Tibial artery (tissue), 4 donors: ENCODE data around the gene TRPC4AP.
"Not testable (repeated sequence)": the region's sequence is repeated elsewhere in the genome, so short reads cannot be mapped to it uniquely, and the experiment has no call there.

Source experiments
- DNase-seq, 2 donors: peaks; one replicate each; pipeline ENCODE4 v3.0.0-alpha.2; 2019
- H3K27ac ChIP-seq, 2 donors: fragments of 200-600 bp; sonication (generic) in 1 of 2; 1 replicate in 1 of 2; 2 replicates in 1 of 2; pipeline ENCODE4 v1.5.1; 2018 to 2019; ENCODE audit warnings: mild to moderate bottlenecking in 1 of 2
- H3K27me3 ChIP-seq, 2 donors: fragments of 200-600 bp; sonication (generic) in 1 of 2; one replicate each; pipeline versions ENCODE4 v1.5.1 to v1.6.0; 2016 to 2019
- H3K36me3 ChIP-seq, 3 donors: fragments of 200-600 bp; sonication (generic) in 2 of 3; one replicate each; pipeline ENCODE4 v1.5.1; 2016 to 2019; ENCODE audit warnings: mild to moderate bottlenecking in 2 of 3
- H3K4me1 ChIP-seq, 4 donors: fragments of 200-600 bp; sonication (generic) in 2 of 4; 1 replicate in 3 of 4; 2 replicates in 1 of 4; pipeline ENCODE4 v1.5.1; 2016 to 2019
- H3K4me3 ChIP-seq, 2 donors: fragments of 200-600 bp; sonication (generic) in 1 of 2; 1 replicate in 1 of 2; 2 replicates in 1 of 2; pipeline ENCODE4 v1.5.1; 2018 to 2019; ENCODE audit warnings: mild to moderate bottlenecking in 2 of 2
- H3K9me3 ChIP-seq, 3 donors: fragments of 200-600 bp; sonication (generic) in 1 of 3; one replicate each; pipeline ENCODE4 v1.5.1; 2016 to 2019
- intact Hi-C: fragments of 100-400 bp; cut with DNase I; formaldehyde crosslinking; loops from one replicate; pipeline ENCODE4 v1.15.0; 2023; ENCODE audit warnings: low total_unique reads
- TF ChIP-seq, protein P1 (sequence below), 2 experiments: fragments of 200-600 bp in 1 of 2; fragments of 450-650 bp in 1 of 2; IDR thresholded peaks; one replicate each; pipeline ENCODE4 v1.5.1; 2017 to 2019; ENCODE audit warnings: antibody characterized with exemption in 2 of 2, mild to moderate bottlenecking in 1 of 2, moderate library complexity in 1 of 2

TRPC4AP gene

DNA sequence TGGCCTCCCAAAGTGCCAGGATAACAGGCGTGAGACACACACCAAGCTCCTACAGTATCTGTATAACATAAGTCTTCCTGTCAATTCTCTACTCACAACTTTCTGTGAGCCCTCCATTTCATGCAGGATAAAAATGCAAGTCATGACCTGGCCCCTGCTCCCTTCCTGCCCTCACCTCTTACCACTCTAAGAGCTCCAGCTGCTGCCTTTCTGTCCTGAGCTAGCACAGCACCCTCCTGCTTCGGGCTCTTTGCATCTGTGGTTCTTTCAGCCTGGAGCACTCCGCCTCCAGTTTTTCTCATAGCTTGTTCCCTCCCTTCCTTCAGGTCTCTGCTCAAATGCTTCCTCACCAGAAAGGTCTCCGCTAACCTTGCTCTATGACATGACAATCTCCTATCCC, 23.7 kb upstream of the TRPC4AP start:
- DNase-seq = no peak
- TF ChIP-seq, protein P1, sequence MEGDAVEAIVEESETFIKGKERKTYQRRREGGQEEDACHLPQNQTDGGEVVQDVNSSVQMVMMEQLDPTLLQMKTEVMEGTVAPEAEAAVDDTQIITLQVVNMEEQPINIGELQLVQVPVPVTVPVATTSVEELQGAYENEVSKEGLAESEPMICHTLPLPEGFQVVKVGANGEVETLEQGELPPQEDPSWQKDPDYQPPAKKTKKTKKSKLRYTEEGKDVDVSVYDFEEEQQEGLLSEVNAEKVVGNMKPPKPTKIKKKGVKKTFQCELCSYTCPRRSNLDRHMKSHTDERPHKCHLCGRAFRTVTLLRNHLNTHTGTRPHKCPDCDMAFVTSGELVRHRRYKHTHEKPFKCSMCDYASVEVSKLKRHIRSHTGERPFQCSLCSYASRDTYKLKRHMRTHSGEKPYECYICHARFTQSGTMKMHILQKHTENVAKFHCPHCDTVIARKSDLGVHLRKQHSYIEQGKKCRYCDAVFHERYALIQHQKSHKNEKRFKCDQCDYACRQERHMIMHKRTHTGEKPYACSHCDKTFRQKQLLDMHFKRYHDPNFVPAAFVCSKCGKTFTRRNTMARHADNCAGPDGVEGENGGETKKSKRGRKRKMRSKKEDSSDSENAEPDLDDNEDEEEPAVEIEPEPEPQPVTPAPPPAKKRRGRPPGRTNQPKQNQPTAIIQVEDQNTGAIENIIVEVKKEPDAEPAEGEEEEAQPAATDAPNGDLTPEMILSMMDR (IDR thresholded peaks at IDR 0.05) = no peak
- intact Hi-C loops = no loop called here
- Histone ChIP-seq H3K27ac (peak overlapping the region in 1 of 2 donors; percentile 57), H3K4me1 (peaks cover 0 to 14% (median 0%) of the 10 kb centered on the region in 4 donors), H3K9me3 (no peaks in the 10 kb centered on the region), H3K36me3 (peaks cover 30 to 77% (median 53%) of the 10 kb centered on the region in 3 donors), H3K4me3 (no peak overlapping the region), H3K27me3 (no peaks in the 10 kb centered on the region)

DNA sequence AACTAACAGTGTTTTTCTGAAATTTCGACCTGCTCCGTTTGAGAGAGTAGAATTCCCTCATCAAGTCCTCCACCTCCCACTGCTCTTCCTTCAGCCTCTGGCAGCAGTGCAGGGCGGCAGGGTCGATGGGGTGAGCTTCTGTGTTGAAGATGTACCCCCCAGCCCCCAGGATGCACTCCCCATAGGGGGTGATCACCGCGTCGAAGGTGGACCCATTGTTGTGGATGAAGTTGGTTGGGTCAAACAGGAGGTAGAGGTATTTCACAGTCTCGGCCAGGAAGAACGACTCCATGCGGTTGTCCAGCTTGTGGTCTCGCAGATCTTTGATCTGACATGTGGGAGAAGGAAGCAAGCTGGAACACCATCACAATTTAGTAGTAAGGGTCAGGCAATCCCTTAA, 23.0 kb upstream of the TRPC4AP start:
- no peak for DNase-seq
- Histone ChIP-seq H3K4me1 (peaks cover 0 to 14% (median 0%) of the 10 kb centered on the region in 4 donors), H3K27me3 (no peaks in the 10 kb centered on the region), H3K27ac (peak overlapping the region in 1 of 2 donors; percentile 57), H3K36me3 (peaks cover 26 to 74% (median 47%) of the 10 kb centered on the region in 3 donors), H3K9me3 (no peaks in the 10 kb centered on the region), H3K4me3 (no peak overlapping the region)
- intact Hi-C loops = no loop called here
- TF ChIP-seq, protein P1 (IDR thresholded peaks at IDR 0.05) = no peak

GRCh38 chr20:35112276-35112675, 19.7 kb upstream of the TRPC4AP start:
- H3K27me3 ChIP-seq, H3K4me3 ChIP-seq, H3K27ac ChIP-seq, intact Hi-C loops, DNase-seq, H3K4me1 ChIP-seq, H3K9me3 ChIP-seq: not testable (repeated sequence)
- H3K36me3 ChIP-seq = peaks cover 9 to 61% (median 24%) of the 10 kb centered on the region in 3 donors

DNA sequence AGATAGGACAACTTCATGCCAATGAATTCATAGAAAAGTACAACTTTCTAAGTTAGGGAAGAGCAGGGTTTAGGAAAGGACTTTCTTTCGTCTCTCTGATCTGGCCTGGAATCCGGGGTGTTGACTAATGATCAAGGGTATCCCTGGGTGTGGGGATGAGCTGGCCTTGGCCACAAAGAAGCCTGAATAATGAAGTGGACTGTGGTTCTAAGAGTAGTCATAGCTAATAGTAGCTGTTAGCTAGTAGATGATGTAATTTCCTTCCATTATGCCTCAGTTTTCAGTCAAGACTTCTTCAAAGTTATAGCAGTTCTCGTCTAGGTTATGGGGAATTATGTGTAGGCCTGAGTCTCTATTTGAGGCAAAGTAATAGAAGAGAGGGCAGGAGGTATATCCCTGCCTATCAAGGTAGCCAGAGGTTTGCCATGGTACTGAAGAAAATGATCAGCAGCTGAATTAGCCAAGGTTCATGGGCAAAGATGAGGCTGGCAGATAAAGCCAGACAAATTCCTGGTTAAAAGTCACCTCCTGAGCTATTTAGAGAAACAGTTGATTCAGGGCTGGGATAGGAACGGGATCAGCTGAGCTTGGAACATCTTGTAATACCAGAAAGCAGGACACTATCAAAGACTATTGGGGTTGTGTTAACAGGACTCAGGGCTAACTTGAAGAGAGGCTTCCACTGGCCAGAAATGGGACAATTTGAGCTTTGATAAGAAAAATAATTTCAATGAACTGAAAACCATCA, 18.7 kb upstream of the TRPC4AP start:
- intact Hi-C loops = no loop called here
- DNase-seq = no peak
- TF ChIP-seq, protein P1 (IDR thresholded peaks at IDR 0.05) = no peak
- H3K27ac ChIP-seq = no peak overlapping the region
- no peaks in the 10 kb centered on the region for H3K27me3 ChIP-seq
- no peak overlapping the region for H3K4me3 ChIP-seq
- H3K9me3 ChIP-seq = no peaks in the 10 kb centered on the region
- peaks cover 9 to 53% (median 21%) of the 10 kb centered on the region in 3 donors for H3K36me3 ChIP-seq
- H3K4me1 ChIP-seq = no peaks in the 10 kb centered on the region

DNA sequence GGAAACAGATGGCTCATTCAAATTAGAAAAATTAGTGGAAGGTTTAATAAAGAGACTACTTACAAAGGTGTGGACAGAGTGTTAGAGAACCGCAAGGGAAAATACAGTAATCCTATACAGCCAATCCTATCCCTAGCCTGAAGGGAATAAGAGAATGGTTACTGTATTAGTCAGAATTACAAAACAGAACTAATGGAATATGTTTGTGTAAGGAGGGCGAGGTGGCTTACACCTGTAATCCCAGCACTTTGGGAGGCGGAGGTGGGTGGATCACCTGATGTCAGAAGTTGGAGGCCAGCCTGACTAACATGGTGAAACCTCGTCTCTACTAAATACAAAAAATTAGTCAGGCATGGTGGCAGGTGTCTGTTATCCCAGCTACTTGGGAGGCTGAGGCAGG, 16.3 kb upstream of the TRPC4AP start:
- no peaks in the 10 kb centered on the region for H3K9me3 ChIP-seq
- no peak overlapping the region for H3K27ac ChIP-seq
- DNase-seq = no peak
- TF ChIP-seq, protein P1 (IDR thresholded peaks at IDR 0.05) = no peak
- H3K36me3 ChIP-seq = peaks cover 0 to 29% (median 4%) of the 10 kb centered on the region in 3 donors
- H3K4me1 ChIP-seq = no peaks in the 10 kb centered on the region
- H3K4me3 ChIP-seq = no peak overlapping the region
- intact Hi-C loops = no loop called here
- H3K27me3 ChIP-seq = no peaks in the 10 kb centered on the region

DNA sequence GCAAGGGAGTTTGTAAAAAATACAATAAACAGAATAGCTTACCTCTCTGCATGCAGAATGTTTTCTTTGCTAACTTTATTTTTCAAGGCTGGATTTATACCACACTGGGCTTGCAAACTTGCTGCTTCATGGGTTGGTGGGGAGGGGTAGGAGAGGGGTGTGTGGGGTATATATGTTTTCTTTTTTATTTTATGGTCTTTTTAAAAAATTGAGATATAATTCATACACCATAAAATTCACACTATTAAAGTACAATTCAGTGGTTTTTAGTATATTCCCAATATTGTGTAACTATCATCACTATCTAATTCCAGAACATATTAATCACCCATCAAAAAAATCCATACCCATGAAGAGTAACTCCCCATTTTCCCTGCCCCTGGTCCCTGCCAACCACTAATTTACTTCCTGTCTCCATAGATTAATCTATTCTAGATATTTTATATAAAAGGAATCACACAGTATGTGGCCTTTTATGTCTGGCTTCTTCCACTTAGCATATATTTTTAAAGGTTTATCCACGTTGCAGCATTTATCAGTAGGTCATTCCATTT, 14.3 kb upstream of the TRPC4AP start:
- Histone ChIP-seq H3K36me3 (peaks cover 0 to 24% (median 4%) of the 10 kb centered on the region in 3 donors), H3K9me3 (no peaks in the 10 kb centered on the region), H3K27ac (no peak overlapping the region), H3K4me3 (no peak overlapping the region), H3K27me3 (no peaks in the 10 kb centered on the region), H3K4me1 (no peaks in the 10 kb centered on the region)
- DNase-seq = no peak
- TF ChIP-seq, protein P1 (IDR thresholded peaks at IDR 0.05) = no peak
- intact Hi-C loops = no loop called here
